Fibroblast of the aortic adventitia (primary cell): ENCODE measurements around the gene GFI1B. TPM values are rescaled to one million over a fixed set of nuclear protein-coding genes. Genes with fewer than 3 reads are reported as not detected.
"Not testable (repeated sequence)": the region's sequence is repeated elsewhere in the genome, so short reads cannot be mapped to it uniquely, and the experiment has no call there.

ENCODE experiments used
- DNase-seq: peaks from one replicate; pipeline ENCODE4 v3.0.0-alpha.2; 2010; ENCODE audit warnings: low read depth
- H3K4me3 ChIP-seq: 2 replicates; pipeline ENCODE4 v1.5.1; 2011; ENCODE audit warnings: low read depth, mild to moderate bottlenecking, control low read depth, low read length, moderate library complexity
- CTCF ChIP-seq: IDR thresholded peaks from 2 replicates; pipeline ENCODE4 v1.5.1; 2011; ENCODE audit warnings: mild to moderate bottlenecking, low read length, control low read depth, inconsistent platforms; ENCODE audit not compliant: insufficient read depth
- total RNA-seq: library from RNA; depleted of rRNA; stranded (reverse); fragments of >200 nt; gene quantifications from 2 replicates; pipeline ENCODE4 v1.2.3, GENCODE V29; 2012; ENCODE audit warnings: low replicate concordance

Gene GFI1B
- total RNA-seq, 1 donor, result not detected

- no peak overlapping the region for H3K4me3 ChIP-seq
- DNase-seq, result peak; percentile 51
- no peak for TF ChIP-seq CTCF
Observed at GRCh38 chr9:132997591-132997990, 19.1 kb downstream of the GFI1B start.

GRCh38 chr9:132998221-132998620 lies 19.7 kb downstream of the GFI1B start:
- not testable (repeated sequence) for H3K4me3 ChIP-seq, DNase-seq

- no peak overlapping the region for H3K4me3 ChIP-seq
- DNase-seq, result no peak
- no peak for TF ChIP-seq CTCF
Observed at GRCh38 chr9:132998831-132999635, 20.5 kb downstream of the GFI1B start.

- DNase-seq, result no peak
- H3K4me3 ChIP-seq, result no peak overlapping the region
- TF ChIP-seq CTCF, result no peak
Observed at GRCh38 chr9:133002147-133003070, 23.9 kb downstream of the GFI1B start.

GRCh38 chr9:133003071-133003461 lies 24.6 kb downstream of the GFI1B start:
- H3K4me3 ChIP-seq, result no peak overlapping the region
- DNase-seq, result no peak
- no peak for TF ChIP-seq CTCF

GRCh38 chr9:133003671-133004090 lies 25.2 kb downstream of the GFI1B start:
- TF ChIP-seq CTCF, result no peak
- DNase-seq, result no peak
- H3K4me3 ChIP-seq, result no peak overlapping the region
